Activated naive CD4-positive, alpha-beta T cell treated with anti-CD3 and anti-CD28 coated beads for 36 hours (primary cell): ENCODE measurements around the gene GSC2. TPM values are rescaled to one million over a fixed set of nuclear protein-coding genes. Genes with fewer than 3 reads are reported as not detected.

Experiments used
- CTCF ChIA-PET: fragments of 350-600 bp; sonication (Branson Sonifier 250); formaldehyde crosslinking; loops from one replicate; lab custom pipeline; 2021; ENCODE audit warnings: antibody characterized with exemption; lab: Charles Lee
- DNase-seq: peaks from one replicate; pipeline ENCODE4 v3.0.0-alpha.2; 2020
- H3K27ac Mint-ChIP-seq: one replicate; pipeline ENCODE4 v1.8.0; 2021; ENCODE audit warnings: mild to moderate bottlenecking, mixed read lengths
- H3K27me3 Mint-ChIP-seq: one replicate; pipeline ENCODE4 v1.8.0; 2021; ENCODE audit warnings: low read depth, mixed read lengths
- H3K36me3 Mint-ChIP-seq: one replicate; pipeline ENCODE4 v1.8.0; 2021; ENCODE audit warnings: low read depth, mixed read lengths
- H3K4me1 Mint-ChIP-seq: one replicate; pipeline ENCODE4 v1.8.0; 2021; ENCODE audit warnings: low read depth, mixed read lengths
- H3K4me3 Mint-ChIP-seq: one replicate; pipeline ENCODE4 v1.8.0; 2021; ENCODE audit warnings: mild to moderate bottlenecking, moderate library complexity, mixed read lengths
- H3K9me3 Mint-ChIP-seq: one replicate; pipeline ENCODE4 v1.8.0; 2021; ENCODE audit warnings: mixed read lengths
- intact Hi-C: fragments of 100-400 bp; cut with micrococcal nuclease; formaldehyde crosslinking; loops from one replicate; pipeline ENCODE4 v1.15.1; 2023
- total RNA-seq, 2 experiments: library from RNA; stranded (reverse); gene quantifications; one replicate each; pipeline ENCODE4 v1.2.3, GENCODE V29; 2021

Gene GSC2
- total RNA-seq, 2 experiments from 2014 or later = not detected

DNA sequence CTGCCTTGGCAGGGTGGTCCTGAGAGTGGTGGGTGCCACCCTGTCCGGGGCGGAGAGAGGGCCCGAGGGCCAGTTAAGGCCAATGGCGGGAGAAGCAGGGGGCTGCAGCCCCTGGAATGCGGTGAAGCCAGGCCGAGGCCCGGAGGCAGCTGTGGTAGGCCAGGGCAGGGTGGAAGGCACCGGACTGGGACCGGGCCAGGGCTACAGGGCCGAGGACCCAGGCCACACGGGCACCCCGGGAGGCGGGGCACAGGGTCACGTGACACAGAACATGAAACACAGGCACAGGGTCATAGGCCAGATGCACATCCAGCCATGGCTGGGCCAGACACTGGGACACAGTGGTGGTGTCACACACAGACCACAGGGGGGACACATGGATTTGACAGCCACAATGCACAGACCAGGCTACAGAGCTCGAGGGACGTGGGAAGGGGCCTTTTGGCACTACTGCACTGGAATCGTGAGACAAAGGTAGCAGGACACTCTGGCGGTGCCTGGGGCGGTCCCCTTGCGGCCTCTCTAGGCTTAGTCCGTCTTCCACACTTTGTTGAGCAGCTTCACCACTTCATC, 25.6 kb upstream of the GSC2 start:
- H3K9me3 Mint-ChIP-seq = no peaks in the 10 kb centered on the region
- CTCF ChIA-PET = no interaction called here
- peaks cover 34% of the 10 kb centered on the region for H3K4me1 Mint-ChIP-seq
- no peak for DNase-seq
- peaks cover 6% of the 10 kb centered on the region for H3K36me3 Mint-ChIP-seq
- no peaks in the 10 kb centered on the region for H3K27me3 Mint-ChIP-seq
- no peak overlapping the region for H3K27ac Mint-ChIP-seq
- intact Hi-C loops = loop anchor here (5.0 kb wide), 1 partner anchor 257 kb away; the partner anchor contains the start of genes HIRA and MRPL40
- H3K4me3 Mint-ChIP-seq = peak overlapping the region; percentile 34

DNA sequence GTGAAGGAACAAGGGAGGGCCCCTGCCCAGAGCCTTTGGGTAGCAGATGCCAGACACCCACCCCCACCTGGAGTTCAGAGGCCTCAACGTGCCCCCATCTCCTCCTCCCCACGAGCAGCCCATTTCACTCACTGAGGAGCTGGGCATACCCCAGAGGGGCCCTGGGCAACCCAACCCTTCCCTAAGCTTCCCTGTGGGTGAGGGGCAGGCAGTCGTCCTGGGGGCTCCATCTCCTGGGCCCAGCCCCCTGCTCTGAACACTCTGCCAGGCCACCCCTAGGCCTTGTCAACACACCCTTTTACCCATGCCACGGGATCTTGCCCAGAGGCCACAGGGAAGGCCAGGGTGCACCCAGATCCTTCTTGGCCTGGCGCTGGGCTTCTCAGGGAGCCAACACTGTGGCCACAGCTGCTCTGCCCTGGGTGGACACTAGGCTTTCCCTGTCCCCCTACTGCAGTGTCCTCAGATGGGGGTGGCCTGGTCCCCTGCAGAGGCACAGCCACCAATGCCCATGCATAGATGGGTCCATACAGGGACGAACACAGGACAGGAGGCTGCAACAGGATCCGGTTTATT, 25.0 kb upstream of the GSC2 start:
- Mint-ChIP-seq H3K4me1 (peaks cover 39% of the 10 kb centered on the region), H3K27ac (no peak overlapping the region), H3K27me3 (peaks cover 4% of the 10 kb centered on the region), H3K4me3 (no peak overlapping the region), H3K36me3 (peaks cover 6% of the 10 kb centered on the region), H3K9me3 (no peaks in the 10 kb centered on the region)
- intact Hi-C loops = loop anchor here (5.0 kb wide), 1 partner anchor 257 kb away; the partner anchor contains the start of genes HIRA and MRPL40
- no peak for DNase-seq
- CTCF ChIA-PET = no interaction called here

DNA sequence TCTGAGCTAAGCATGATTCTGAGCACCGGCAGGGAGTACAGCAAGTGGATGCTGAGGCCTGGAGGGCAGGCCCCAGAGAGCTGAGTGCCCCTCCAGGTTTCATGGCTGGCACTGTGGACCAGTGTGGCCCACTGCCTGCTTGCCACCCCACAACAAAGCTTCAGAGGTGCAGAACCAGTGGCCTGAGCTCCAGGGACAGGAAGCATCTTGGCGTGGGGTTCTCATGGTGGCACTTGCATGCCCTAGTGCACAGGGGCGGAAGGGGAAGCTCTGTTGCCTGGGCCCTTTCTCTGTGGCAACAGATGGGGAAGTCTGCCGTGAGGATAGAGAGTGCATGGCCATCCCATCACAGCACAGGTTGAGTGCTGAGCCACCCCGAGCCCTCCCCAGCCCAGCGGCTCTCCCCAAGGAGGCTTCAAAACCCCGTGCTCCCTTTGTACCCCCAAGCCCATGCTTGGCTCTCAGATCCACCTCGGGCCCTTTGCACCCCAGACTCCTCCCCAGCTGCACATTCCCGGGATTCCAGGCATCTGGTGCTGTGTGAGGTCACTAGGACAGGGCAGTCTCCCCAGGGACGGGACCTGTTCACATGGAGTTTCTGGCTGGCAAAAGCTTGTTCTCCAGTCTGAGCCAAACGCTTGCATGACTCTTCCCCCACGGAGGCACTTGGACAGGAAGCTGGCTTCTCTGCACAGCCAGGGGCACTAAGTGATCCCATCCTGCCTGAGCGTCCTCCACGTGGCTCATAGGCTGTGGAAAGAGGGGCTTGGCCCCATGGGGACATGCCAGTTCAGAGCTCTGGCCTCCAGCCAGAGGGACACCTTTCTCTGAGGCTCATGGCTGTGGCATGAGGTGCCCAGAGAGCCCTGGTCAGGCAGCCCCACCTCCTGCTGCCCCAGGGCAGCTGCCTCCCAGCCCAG, 24.3 kb upstream of the GSC2 start:
- peaks cover 10% of the 10 kb centered on the region for H3K27me3 Mint-ChIP-seq
- intact Hi-C loops = loop anchor here (5.0 kb wide), 1 partner anchor 258 kb away; the partner anchor contains the start of genes HIRA and MRPL40
- no peaks in the 10 kb centered on the region for H3K9me3 Mint-ChIP-seq
- H3K4me3 Mint-ChIP-seq = peak overlapping the region; percentile 18
- CTCF ChIA-PET = no interaction called here
- H3K36me3 Mint-ChIP-seq = peaks cover 6% of the 10 kb centered on the region
- DNase-seq = no peak
- peaks cover 42% of the 10 kb centered on the region for H3K4me1 Mint-ChIP-seq
- peak overlapping the region; percentile 24 for H3K27ac Mint-ChIP-seq

DNA sequence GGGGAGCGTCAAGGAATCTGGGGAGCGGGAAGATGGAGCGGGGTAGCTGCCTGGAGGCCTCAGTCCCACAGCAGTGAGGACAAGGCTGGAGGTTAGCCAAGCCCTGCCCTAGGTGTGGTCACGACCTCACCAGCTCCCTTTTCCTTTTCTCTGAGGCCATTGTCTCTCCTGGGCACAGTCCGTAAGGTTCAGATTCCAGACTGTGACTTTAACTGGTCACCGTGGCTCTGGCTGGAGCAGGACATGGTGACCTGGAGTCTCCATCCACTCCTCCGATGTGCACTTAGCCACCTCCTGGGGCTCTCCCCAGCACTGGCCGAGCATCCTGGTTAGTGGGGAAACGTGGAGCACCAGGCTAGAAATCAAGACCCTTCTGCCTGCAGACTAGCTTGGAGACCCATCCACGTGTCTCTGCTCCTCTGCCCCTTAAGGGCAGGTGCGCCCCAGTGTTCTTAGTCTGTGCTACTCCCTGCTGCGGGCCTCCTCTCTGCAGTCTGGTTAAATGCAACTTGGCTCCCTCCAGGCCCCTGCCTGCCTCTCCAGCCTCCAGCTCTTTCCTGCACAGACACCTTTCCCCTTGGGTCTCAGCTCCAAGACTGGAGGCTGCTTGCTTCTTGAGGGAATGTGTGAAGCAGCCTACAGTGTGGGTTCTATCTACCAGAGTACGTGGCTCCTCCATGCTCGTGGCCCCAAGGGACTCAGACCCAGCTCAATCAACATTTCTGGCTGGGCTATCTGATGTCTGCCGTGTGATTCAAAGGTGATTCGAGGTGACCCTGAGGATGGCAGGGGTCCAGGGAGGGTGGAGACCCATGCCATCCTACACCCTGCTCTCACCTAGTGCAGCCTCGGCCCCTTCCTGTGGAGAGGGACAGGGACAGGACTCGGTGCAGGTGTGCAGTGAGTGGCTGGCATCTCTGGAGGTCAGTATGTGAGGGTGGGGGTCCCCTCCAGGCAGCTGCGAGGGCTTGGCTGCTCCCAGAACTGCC, 23.2 kb upstream of the GSC2 start:
- Mint-ChIP-seq H3K9me3 (no peaks in the 10 kb centered on the region), H3K4me1 (peaks cover 39% of the 10 kb centered on the region), H3K4me3 (peak overlapping the region; percentile 96), H3K27me3 (peaks cover 18% of the 10 kb centered on the region), H3K27ac (peak overlapping the region; percentile 80), H3K36me3 (peaks cover 6% of the 10 kb centered on the region)
- intact Hi-C loops = no loop called here
- CTCF ChIA-PET = no interaction called here
- no peak for DNase-seq

DNA sequence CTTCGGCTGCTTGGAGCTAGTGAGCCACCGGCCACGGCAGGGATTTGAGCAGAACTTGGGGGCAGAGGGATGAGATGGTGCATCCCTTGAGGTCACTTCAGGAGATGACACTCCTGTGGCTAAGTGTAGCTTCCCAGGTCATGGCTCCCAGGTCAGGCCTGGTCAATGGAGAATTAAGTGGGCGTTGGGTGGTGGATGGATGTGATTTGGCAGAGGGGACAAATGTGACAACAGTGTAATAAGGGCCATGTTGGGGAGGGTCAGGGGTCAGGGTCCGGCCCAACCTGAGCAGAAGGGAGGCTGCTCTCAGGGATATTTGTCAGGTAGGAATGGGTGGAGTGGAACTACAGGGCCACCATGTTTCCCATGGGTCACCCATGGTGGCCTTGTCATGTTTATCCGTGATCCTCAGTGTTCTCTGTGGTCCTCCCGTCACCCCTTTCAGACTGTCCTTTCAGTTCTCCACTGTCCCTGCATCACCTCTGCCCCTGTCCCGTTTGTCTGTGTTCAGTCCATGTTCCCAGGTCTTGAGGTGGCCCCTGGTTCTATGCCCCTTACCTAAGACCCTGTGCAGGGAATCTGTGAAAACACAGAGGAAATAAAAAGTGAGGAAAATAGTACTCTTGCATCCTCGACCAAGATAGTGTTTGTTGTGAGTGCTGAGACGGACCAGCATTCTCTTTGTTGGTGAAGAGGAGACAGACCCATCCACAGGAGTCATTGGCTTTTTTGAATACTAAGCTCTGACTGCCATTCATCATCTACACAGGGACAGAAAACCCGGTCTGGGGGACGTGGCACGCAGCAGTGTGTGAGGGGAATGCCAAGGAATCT, 22.3 kb upstream of the GSC2 start:
- CTCF ChIA-PET = no interaction called here
- Mint-ChIP-seq H3K9me3 (no peaks in the 10 kb centered on the region), H3K4me3 (peak overlapping the region; percentile 96), H3K36me3 (peaks cover 6% of the 10 kb centered on the region), H3K4me1 (peaks cover 39% of the 10 kb centered on the region), H3K27me3 (peaks cover 26% of the 10 kb centered on the region), H3K27ac (peak overlapping the region; percentile 80)
- no peak for DNase-seq
- intact Hi-C loops = no loop called here

DNA sequence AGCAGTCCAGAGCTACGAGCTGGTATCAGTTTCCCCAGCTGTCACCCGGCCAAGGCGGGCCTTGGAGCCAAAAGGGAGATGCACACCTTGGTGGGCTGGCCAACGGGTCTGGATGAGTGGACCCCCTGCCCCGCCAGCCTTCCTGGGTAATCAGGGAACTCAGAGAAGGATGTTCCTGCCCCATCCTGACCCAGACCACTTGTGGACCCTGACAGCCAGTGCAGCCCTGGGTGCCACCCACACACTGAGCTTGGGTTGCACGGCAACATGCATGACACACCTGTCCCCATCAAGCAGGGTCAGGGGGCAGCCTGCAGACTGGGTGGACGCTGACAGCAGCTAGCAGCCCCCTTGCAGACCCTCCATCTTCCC, 19.8 kb upstream of the GSC2 start:
- CTCF ChIA-PET = no interaction called here
- DNase-seq = no peak
- intact Hi-C loops = no loop called here
- Mint-ChIP-seq H3K27ac (no peak overlapping the region), H3K27me3 (peaks cover 36% of the 10 kb centered on the region), H3K4me1 (peaks cover 34% of the 10 kb centered on the region), H3K9me3 (no peaks in the 10 kb centered on the region), H3K36me3 (peaks cover 4% of the 10 kb centered on the region), H3K4me3 (peak overlapping the region; percentile 96)

DNA sequence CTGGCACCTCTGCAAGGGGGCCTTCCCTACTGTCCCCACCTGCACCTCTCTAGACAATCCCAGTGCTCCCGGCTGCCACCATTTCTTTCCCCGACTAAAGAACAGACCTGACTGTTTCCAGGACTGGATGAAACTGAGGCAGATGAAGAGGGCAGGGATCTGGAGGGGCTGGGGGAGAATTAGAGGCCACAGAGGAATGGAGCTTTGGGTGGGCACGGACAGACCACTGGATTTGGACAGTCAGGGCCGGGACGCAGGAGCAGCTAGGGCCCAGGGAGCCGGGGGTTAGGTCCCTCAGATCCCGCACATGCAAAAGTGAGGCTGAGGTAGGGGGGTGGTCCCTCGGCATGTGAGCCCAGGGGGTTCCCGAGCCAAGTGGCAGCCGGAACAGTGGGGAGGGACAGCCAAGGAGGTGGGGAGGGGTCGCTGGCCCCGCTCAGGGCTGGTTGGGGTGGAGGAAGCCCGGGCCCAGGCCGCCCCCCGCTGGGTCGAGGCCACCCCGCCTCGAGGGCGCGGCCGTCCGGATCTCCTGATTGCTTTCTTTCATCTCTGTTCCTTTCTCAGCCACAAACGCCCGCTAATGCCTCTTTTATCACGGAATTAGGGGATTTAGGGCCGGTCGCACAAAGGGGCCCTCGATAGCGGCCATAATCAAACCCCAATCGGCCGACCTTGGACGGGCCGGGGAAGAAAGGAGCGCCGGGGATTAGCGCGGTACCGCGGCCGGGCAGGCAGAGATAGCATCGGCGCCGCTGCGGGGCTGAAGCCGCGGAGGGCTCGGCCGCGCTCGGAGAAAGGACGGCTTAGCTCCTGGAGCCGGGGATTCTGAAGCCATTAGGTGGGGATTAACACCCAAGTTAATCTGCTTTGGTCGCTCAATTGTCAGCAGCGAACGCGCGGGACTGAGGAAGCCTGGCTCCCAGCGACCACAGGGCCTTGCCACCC, 19.2 kb upstream of the GSC2 start:
- intact Hi-C loops = no loop called here
- no peaks in the 10 kb centered on the region for H3K9me3 Mint-ChIP-seq
- peaks cover 40% of the 10 kb centered on the region for H3K27me3 Mint-ChIP-seq
- no peak for DNase-seq
- CTCF ChIA-PET = no interaction called here
- no peak overlapping the region for H3K27ac Mint-ChIP-seq
- H3K4me3 Mint-ChIP-seq = peak overlapping the region; percentile 48
- H3K4me1 Mint-ChIP-seq = peaks cover 32% of the 10 kb centered on the region
- peaks cover 4% of the 10 kb centered on the region for H3K36me3 Mint-ChIP-seq

DNA sequence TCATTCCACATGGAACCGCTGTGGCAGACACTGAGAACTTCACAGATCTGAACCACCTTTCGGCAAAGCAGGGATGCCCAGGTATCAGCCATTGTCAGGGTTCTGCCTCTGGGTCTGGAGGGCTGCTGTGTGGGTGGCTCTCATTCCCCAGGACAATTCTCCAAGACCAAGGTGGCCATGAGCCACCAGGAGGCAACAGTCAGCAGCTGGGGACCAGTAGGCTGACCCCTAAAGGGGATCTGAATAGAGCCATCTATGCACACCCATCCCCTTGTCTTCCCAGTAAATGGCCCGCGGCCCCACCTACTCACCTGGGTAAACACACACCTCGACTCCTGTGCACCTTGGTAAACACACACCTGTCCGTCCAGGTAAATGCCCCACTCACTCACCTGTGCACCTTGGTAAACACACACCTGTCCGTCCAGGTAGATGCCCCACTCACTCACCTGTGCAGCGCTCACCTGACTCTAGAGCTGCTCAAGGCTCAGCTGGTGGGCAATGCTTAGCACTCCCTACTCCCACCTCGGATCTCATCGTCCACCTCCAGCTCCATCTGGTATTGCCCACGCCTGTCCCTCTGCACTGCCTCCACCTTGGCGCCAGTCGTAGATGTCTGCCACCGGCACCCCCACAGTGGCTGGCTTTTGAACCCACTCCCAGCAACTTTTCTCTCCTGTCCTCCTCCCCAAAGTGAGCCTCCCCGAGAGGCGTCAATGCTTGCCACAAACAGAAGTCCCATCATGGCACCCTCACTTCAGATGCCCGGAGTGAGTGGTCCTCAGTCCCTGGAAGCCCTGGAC, 18.2 kb upstream of the GSC2 start:
- intact Hi-C loops = no loop called here
- peaks cover 40% of the 10 kb centered on the region for H3K27me3 Mint-ChIP-seq
- CTCF ChIA-PET = interaction anchor here (1.5 kb wide), 1 partner anchor 462 kb away, joined by 3 read pairs; no protein-coding TSS in a partner anchor
- H3K4me3 Mint-ChIP-seq = no peak overlapping the region
- peaks cover 23% of the 10 kb centered on the region for H3K4me1 Mint-ChIP-seq
- H3K36me3 Mint-ChIP-seq = peaks cover 4% of the 10 kb centered on the region
- no peak overlapping the region for H3K27ac Mint-ChIP-seq
- no peak for DNase-seq
- H3K9me3 Mint-ChIP-seq = no peaks in the 10 kb centered on the region

DNA sequence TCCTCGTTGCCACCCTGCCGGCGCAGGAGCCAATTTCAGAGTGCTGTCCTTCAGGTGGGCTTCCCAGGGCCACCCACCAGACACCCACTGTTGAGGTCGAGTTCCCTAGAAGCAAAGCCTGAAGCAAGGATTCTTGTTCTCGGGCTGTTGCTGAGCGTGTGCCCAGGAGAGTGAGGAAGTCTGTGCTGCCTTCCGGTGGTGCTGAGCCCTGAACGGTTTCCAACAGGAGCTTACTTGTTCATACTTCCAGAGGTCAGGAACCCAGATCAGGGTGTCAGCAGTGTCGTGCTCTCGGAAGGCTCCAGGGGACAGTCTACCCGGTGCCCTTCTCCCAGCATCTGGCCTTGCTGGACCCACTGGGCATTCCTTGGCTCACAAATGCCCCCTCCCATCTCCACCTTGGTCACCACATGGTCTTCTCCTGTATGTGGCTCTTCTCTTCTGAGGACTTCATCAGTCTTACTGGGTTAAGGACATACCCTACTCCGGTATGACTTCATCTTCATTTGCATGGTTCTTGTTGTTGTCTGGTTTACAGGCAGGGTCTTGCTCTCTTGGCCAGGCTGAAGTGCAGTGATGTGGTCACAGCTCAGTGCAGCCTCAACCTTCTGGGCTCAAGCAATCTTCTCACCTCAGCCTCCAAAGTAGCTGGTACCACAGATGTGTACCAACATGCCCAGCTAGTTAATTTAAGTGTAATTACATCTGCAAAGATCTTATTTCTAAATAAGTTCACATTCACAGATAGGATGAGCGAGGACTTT, 17.2 kb upstream of the GSC2 start:
- intact Hi-C loops = no loop called here
- peaks cover 4% of the 10 kb centered on the region for H3K36me3 Mint-ChIP-seq
- no peak overlapping the region for H3K27ac Mint-ChIP-seq
- H3K9me3 Mint-ChIP-seq = no peaks in the 10 kb centered on the region
- DNase-seq = no peak
- no peak overlapping the region for H3K4me3 Mint-ChIP-seq
- CTCF ChIA-PET = interaction anchor here (1.5 kb wide), 1 partner anchor 463 kb away, joined by 3 read pairs; no protein-coding TSS in a partner anchor
- peaks cover 13% of the 10 kb centered on the region for H3K4me1 Mint-ChIP-seq
- H3K27me3 Mint-ChIP-seq = peaks cover 40% of the 10 kb centered on the region
